Testis (tissue), 3 donors: ENCODE results near the gene STK35. TPM values are rescaled to one million over a fixed set of nuclear protein-coding genes. Genes with fewer than 3 reads are reported as not detected.

Experiments
- DNase-seq: peaks from one replicate; pipeline ENCODE4 v3.0.0-alpha.2; 2019
- H3K27ac ChIP-seq, 2 donors: fragments of 200-600 bp; sonication (generic); one replicate each; pipeline ENCODE4 v1.5.1; 2019
- H3K27me3 ChIP-seq: fragments of 200-600 bp; sonication (generic); one replicate; pipeline ENCODE4 v1.5.1; 2019
- H3K36me3 ChIP-seq: fragments of 200-600 bp; sonication (generic); one replicate; pipeline ENCODE4 v1.5.1; 2017; ENCODE audit warnings: low read depth; ENCODE audit errors: missing control alignments
- H3K4me1 ChIP-seq: fragments of 200-600 bp; sonication (generic); one replicate; pipeline ENCODE4 v1.5.1; 2019
- H3K4me3 ChIP-seq, 2 donors: fragments of 200-600 bp; sonication (generic); one replicate each; pipeline ENCODE4 v1.5.1; 2017 to 2019
- H3K9me3 ChIP-seq: fragments of 200-600 bp; sonication (generic); one replicate; pipeline ENCODE4 v1.5.1; 2017
- CTCF ChIP-seq, 3 experiments: fragments of 450-650 bp in 2 of 3; fragments of 200-600 bp in 1 of 3; sonication (generic) in 1 of 3; IDR thresholded peaks; one replicate each; pipeline ENCODE4 v1.5.1; 2016 to 2019; ENCODE audit warnings: antibody characterized with exemption in 3 of 3, mild to moderate bottlenecking in 2 of 3, moderate library complexity in 1 of 3
- POLR2A ChIP-seq: fragments of 450-650 bp; IDR thresholded peaks from one replicate; pipeline ENCODE4 v1.6.1; 2017; ENCODE audit warnings: antibody characterized with exemption, mild to moderate bottlenecking, moderate library complexity
- WGBS, 2 donors: methylation state at CpG; one replicate each; pipeline ENCODE4 v1.1.5; 2018; 5-methylcytosine and 5-hydroxymethylcytosine counted together
- intact Hi-C: fragments of 100-400 bp; cut with DNase I; formaldehyde crosslinking; loops from one replicate; pipeline ENCODE4 v1.15.1; 2023; ENCODE audit warnings: low total_unique reads
- polyA plus RNA-seq: library from polyadenylated mRNA; stranded (reverse); fragments of 350-450 nt; fragmentation: Illumina TruSeq; extraction: RNeasy Lipid Tissue Mini Kit (QIAGEN cat#74804); gene quantifications from one replicate; pipeline ENCODE4 v1.2.3, GENCODE V29; 2014; ENCODE audit warnings: low read depth, low replicate concordance; ENCODE audit not compliant: insufficient read depth
- total RNA-seq, 2 donors: library from RNA; depleted of rRNA; stranded (reverse); fragments of >200 nt; gene quantifications; one replicate each; pipeline ENCODE4 v1.2.3, GENCODE V29; 2016

Gene STK35
- total and polyA plus RNA-seq, 3 donors from 2014 or later = 46.3 to 82.8 (median 73.0) TPM

DNA sequence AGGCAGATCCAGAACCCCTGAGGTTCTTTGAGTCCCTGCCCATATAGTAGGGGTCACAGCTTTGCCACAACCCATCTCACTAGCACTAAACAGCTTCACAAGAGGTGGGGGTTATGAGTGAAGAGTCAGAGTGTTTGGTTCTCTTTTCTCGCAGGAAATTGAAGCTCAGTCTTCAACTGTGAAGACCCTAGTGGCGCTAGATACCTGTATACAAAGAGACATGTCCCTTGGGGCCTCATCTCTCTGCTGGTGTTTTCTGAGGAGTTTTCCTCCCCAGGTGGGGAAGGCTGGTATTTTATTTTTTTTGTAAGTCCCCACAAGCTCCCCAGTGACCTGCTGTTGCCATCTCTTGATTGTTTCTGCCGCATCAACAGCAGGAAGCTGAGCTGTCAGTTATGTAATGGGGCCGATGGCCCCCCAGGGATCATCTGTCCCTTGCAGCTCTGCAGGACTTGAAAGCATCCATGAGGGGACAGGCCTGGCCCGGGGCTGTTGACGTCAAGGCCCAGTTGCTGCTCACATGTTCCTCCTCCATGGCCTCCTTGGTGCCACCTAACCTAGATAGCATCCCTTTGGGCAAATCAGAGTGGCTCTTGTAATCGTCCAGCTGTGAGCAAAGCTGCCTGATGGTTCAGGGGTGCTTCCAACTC, 23.1 kb downstream of the STK35 start:
- DNase-seq = no peak
- Histone ChIP-seq H3K27me3 (no peaks in the 10 kb centered on the region), H3K9me3 (no peaks in the 10 kb centered on the region), H3K4me3 (no peak overlapping the region), H3K36me3 (no peaks in the 10 kb centered on the region), H3K27ac (no peak overlapping the region), H3K4me1 (peaks cover 4% of the 10 kb centered on the region)
- no peak for TF ChIP-seq POLR2A
- no peak for TF ChIP-seq CTCF (IDR thresholded peaks at IDR 0.05)
- 73 to 84% methylated on average over 7 of the region's 7 CpGs for WGBS, 2 donors
- intact Hi-C loops = no loop called here

GRCh38 chr20:2125474-2126112, 24.0 kb downstream of the STK35 start:
- Histone ChIP-seq H3K4me1 (peaks cover 11% of the 10 kb centered on the region), H3K9me3 (no peaks in the 10 kb centered on the region), H3K4me3 (no peak overlapping the region), H3K27me3 (no peaks in the 10 kb centered on the region), H3K36me3 (no peaks in the 10 kb centered on the region), H3K27ac (no peak overlapping the region)
- 84 to 85% methylated on average over 4 to 7 of the region's 7 CpGs for WGBS, 2 donors
- intact Hi-C loops = no loop called here
- TF ChIP-seq POLR2A = no peak
- no peak for TF ChIP-seq CTCF (IDR thresholded peaks at IDR 0.05)
- no peak for DNase-seq

- TF ChIP-seq POLR2A (no peak), CTCF (IDR thresholded peaks at IDR 0.05) (no peak)
- Histone ChIP-seq H3K9me3 (no peaks in the 10 kb centered on the region), H3K27me3 (no peaks in the 10 kb centered on the region), H3K4me1 (peaks cover 13% of the 10 kb centered on the region), H3K27ac (no peak overlapping the region), H3K36me3 (no peaks in the 10 kb centered on the region), H3K4me3 (no peak overlapping the region)
- no peak for DNase-seq
- intact Hi-C loops = no loop called here
- WGBS, 2 donors = 42 to 59% methylated on average over 1 of the region's 1 CpG
Measured at GRCh38 chr20:2127238-2127637, 25.6 kb downstream of the STK35 start.

- no peak for DNase-seq
- Histone ChIP-seq H3K27ac (no peak overlapping the region), H3K4me1 (peaks cover 13% of the 10 kb centered on the region), H3K27me3 (no peaks in the 10 kb centered on the region), H3K4me3 (no peak overlapping the region), H3K9me3 (no peaks in the 10 kb centered on the region), H3K36me3 (no peaks in the 10 kb centered on the region)
- intact Hi-C loops = no loop called here
- WGBS, 2 donors = 85 to 87% methylated on average over 6 of the region's 6 CpGs
- no peak for TF ChIP-seq POLR2A
Measured at GRCh38 chr20:2128542-2128941, 26.9 kb downstream of the STK35 start.

GRCh38 chr20:2130062-2130591, 28.5 kb downstream of the STK35 start:
- intact Hi-C loops = no loop called here
- TF ChIP-seq POLR2A = no peak
- Histone ChIP-seq H3K27ac (peak overlapping the region in 1 of 2 donors; percentile 69), H3K4me1 (peaks cover 13% of the 10 kb centered on the region), H3K36me3 (no peaks in the 10 kb centered on the region), H3K4me3 (no peak overlapping the region), H3K27me3 (no peaks in the 10 kb centered on the region), H3K9me3 (no peaks in the 10 kb centered on the region)
- 62 to 67% methylated on average over 15 of the region's 15 CpGs for WGBS, 2 donors
- peak; percentile 72 for DNase-seq
